HUES6 (cell line): ENCODE measurements around the gene NEMP1.

Experiments used
- H3K27ac ChIP-seq: 2 replicates; pipeline ENCODE4 v1.7.0; 2013; ENCODE audit warnings: low read depth, mild to moderate bottlenecking, low read length, inconsistent platforms
- H3K27me3 ChIP-seq: 2 replicates; pipeline ENCODE4 v1.6.1; 2013; ENCODE audit warnings: low read length; ENCODE audit not compliant: control insufficient read depth, insufficient read depth
- H3K36me3 ChIP-seq: 2 replicates; pipeline ENCODE4 v1.6.1; 2013; ENCODE audit warnings: low read length; ENCODE audit not compliant: control insufficient read depth, insufficient read depth
- H3K4me1 ChIP-seq: 2 replicates; pipeline ENCODE4 v1.6.1; 2013; ENCODE audit warnings: low read length; ENCODE audit not compliant: control insufficient read depth, insufficient read depth
- H3K4me3 ChIP-seq: 2 replicates; pipeline ENCODE4 v1.5.1; 2013; ENCODE audit warnings: low read depth, low read length
- H3K9ac ChIP-seq: one replicate; pipeline ENCODE4 v1.6.1; 2013; ENCODE audit warnings: mild to moderate bottlenecking, low read length
- H3K9me3 ChIP-seq: 2 replicates; pipeline ENCODE4 v1.6.1; 2013; ENCODE audit warnings: low read depth, low read length; ENCODE audit not compliant: control insufficient read depth, insufficient read depth

Gene NEMP1

GRCh38 chr12:57105011-57105753 is 26.6 kb upstream of the NEMP1 start:
- no peaks in the 10 kb centered on the region for H3K27me3 ChIP-seq
- H3K9ac ChIP-seq: no peak overlapping the region
- no peak overlapping the region for H3K4me3 ChIP-seq
- H3K9me3 ChIP-seq: no peaks in the 10 kb centered on the region
- no peak overlapping the region for H3K27ac ChIP-seq
- H3K4me1 ChIP-seq: peaks cover 6% of the 10 kb centered on the region
- peaks cover 43% of the 10 kb centered on the region for H3K36me3 ChIP-seq

- H3K36me3 ChIP-seq: peaks cover 50% of the 10 kb centered on the region
- H3K9ac ChIP-seq: no peak overlapping the region
- H3K9me3 ChIP-seq: no peaks in the 10 kb centered on the region
- no peaks in the 10 kb centered on the region for H3K4me1 ChIP-seq
- no peak overlapping the region for H3K27ac ChIP-seq
- H3K4me3 ChIP-seq: no peak overlapping the region
- no peaks in the 10 kb centered on the region for H3K27me3 ChIP-seq
Observed at GRCh38 chr12:57104292-57104910, 25.8 kb upstream of the NEMP1 start.

GRCh38 chr12:57103856-57104255 is 25.3 kb upstream of the NEMP1 start:
- H3K9me3 ChIP-seq: no peaks in the 10 kb centered on the region
- no peaks in the 10 kb centered on the region for H3K4me1 ChIP-seq
- no peak overlapping the region for H3K27ac ChIP-seq
- peaks cover 55% of the 10 kb centered on the region for H3K36me3 ChIP-seq
- H3K27me3 ChIP-seq: no peaks in the 10 kb centered on the region
- no peak overlapping the region for H3K4me3 ChIP-seq
- no peak overlapping the region for H3K9ac ChIP-seq

DNA sequence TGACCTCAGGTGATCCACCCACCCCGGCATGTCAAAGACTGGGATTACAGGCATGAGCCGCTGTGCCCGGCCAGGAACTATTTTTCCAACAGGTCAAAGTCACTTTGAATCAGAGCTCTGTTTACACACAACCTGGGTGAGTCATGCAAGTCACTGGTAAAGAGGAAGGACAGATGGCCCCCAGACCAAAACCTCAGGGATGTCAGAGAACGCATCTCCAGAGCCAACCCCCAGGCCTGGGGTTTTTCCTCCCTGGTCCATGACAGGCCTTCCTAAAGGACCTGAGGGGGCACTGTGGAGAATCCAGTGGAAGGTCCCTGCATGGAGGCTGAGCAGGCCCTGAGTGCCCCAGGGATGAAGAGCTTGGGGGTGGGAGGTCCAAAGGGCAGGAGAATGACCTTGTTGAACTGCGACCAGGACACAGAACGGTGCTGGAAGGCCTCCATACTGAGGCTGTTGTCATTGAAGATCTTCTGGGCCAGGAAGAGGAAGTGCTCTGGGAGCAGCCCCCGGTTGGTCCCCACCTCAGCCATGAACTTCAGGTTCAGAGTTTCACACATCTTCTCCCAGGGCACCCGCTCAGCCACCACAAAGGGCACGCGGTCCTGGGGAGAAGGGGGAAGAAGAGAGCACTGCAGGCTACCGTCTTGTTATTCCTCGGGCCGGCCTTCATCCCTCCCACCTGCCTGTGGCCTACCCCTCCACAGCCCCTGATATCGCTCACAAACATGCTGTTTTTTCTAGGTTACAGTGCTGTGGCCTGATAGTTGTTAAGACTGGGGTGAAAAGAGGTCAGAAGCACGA is 23.5 kb upstream of the NEMP1 start:
- Histone ChIP-seq H3K4me3 (no peak overlapping the region), H3K9me3 (no peaks in the 10 kb centered on the region), H3K9ac (no peak overlapping the region), H3K4me1 (no peaks in the 10 kb centered on the region), H3K27ac (no peak overlapping the region), H3K36me3 (peaks cover 70% of the 10 kb centered on the region), H3K27me3 (no peaks in the 10 kb centered on the region)

DNA sequence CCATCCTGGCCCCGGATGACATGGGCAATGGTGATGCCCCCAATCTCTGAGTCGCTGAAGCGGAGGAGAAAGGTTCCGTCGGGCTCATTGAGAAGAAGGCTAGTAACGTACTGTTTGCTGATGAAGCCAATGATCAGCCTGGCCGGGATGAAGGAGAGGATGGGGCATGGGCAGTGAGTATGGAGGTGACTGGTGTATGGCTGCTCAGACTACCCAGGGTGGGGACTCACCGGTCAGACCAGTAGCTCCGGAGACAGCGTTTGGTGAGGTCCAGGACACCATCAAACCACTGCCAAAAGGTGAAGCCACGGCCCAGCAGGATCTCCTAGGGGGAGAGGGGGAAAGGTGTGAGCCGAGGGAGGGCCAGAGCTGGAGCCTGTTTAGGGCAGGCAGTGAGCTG is 21.2 kb upstream of the NEMP1 start:
- Histone ChIP-seq H3K27me3 (no peaks in the 10 kb centered on the region), H3K9ac (no peak overlapping the region), H3K27ac (no peak overlapping the region), H3K36me3 (peaks cover 69% of the 10 kb centered on the region), H3K9me3 (no peaks in the 10 kb centered on the region), H3K4me3 (no peak overlapping the region), H3K4me1 (peaks cover 7% of the 10 kb centered on the region; the same call in 1 of the 2 replicates)

DNA sequence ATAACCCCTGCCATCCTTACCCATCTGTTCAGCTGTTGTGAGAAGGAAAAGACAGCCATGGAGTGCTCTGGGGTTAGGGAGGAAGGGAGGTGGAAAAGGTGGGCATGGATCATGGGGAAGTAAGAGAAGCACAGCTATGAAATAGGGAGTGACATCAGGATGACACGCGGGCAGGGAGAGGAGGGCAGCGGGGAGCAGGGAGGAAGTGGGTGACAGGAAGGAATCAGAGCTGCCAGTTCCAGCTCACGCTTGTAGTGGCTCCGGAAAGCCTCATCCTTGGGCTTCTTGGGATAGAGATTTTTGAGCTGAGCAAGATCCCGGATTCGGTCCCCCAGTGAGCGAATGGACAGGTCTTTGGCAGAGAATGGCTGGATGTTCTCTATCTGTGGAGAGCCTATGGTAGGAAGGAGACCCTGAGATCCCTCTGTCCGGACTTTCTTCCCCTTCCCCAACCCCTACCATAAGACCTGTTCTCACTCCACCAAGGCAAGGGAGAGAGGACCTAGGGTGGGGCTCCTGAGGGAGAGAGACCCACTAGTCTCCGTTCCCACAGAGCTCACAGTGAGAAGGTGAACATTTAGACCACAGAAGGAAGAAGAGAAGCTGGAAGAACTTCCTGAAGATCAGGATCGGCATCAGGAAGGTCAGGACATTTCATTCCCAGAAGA is 20.6 kb upstream of the NEMP1 start:
- H3K9ac ChIP-seq: no peak overlapping the region
- no peaks in the 10 kb centered on the region for H3K27me3 ChIP-seq
- H3K9me3 ChIP-seq: no peaks in the 10 kb centered on the region
- H3K4me1 ChIP-seq: peaks cover 13% of the 10 kb centered on the region
- peaks cover 69% of the 10 kb centered on the region for H3K36me3 ChIP-seq
- no peak overlapping the region for H3K27ac ChIP-seq
- H3K4me3 ChIP-seq: no peak overlapping the region

- no peak overlapping the region for H3K27ac ChIP-seq
- H3K9me3 ChIP-seq: no peaks in the 10 kb centered on the region
- no peak overlapping the region for H3K9ac ChIP-seq
- H3K4me1 ChIP-seq: peaks cover 16% of the 10 kb centered on the region
- no peaks in the 10 kb centered on the region for H3K27me3 ChIP-seq
- H3K36me3 ChIP-seq: peaks cover 64% of the 10 kb centered on the region
- H3K4me3 ChIP-seq: no peak overlapping the region
Observed at GRCh38 chr12:57098546-57098945, 20.0 kb upstream of the NEMP1 start.

- peaks cover 67% of the 10 kb centered on the region for H3K36me3 ChIP-seq
- no peaks in the 10 kb centered on the region for H3K27me3 ChIP-seq
- H3K9ac ChIP-seq: no peak overlapping the region
- no peaks in the 10 kb centered on the region for H3K9me3 ChIP-seq
- peaks cover 21% of the 10 kb centered on the region for H3K4me1 ChIP-seq
- no peak overlapping the region for H3K4me3 ChIP-seq
- H3K27ac ChIP-seq: no peak overlapping the region
Observed at GRCh38 chr12:57097554-57097835, 18.9 kb upstream of the NEMP1 start.

DNA sequence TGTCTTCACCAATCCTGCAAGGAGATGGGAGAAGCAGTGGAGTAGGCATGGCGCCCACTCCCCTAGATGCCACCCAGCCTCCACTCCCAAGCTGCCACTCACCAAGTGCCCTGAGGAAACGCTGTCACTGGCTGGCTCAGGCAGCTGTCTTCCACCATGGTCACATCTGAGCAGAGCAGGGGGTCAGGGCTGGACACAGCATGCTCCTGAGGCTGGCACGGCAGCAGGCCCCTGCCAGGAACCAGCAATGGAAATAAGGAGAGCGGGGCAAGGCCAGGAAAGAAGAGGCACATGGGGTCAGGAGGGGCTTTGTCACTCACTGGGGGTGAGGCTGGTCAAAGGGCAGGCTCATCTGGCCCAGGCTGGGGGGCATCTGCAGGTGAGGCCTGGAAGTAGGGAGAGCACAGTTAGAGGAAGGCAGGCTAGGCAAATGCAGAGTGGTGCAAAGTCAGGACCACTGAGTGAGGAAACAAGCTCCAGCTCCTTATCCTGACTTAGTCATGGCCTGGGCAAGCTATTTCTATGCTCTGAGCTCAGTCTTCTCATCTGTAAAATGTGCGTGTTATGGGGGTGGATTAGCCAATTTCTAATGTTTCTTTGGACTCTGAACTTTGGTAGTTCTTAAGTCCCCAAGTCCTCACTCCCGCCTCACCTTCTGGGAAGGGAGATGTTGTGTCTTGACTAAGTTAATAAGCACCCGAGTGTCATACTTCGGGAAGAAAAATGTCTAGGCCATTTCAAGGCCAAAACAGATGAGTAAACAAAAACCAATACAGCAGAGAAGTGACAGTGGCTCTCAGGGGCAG is 18.4 kb upstream of the NEMP1 start:
- Histone ChIP-seq H3K27ac (no peak overlapping the region), H3K36me3 (peaks cover 68% of the 10 kb centered on the region), H3K9ac (no peak overlapping the region), H3K9me3 (no peaks in the 10 kb centered on the region), H3K4me1 (peaks cover 21% of the 10 kb centered on the region), H3K4me3 (no peak overlapping the region), H3K27me3 (no peaks in the 10 kb centered on the region)

- Histone ChIP-seq H3K27ac (no peak overlapping the region), H3K4me1 (peaks cover 21% of the 10 kb centered on the region), H3K4me3 (no peak overlapping the region), H3K36me3 (peaks cover 75% of the 10 kb centered on the region), H3K27me3 (no peaks in the 10 kb centered on the region), H3K9me3 (no peaks in the 10 kb centered on the region), H3K9ac (no peak overlapping the region)
Observed at GRCh38 chr12:57096099-57096572, 17.5 kb upstream of the NEMP1 start.
